Omental fat pad (tissue), 4 donors: Measurements from ENCODE around the gene CYBC1. TPM values are rescaled to one million over a fixed set of nuclear protein-coding genes. Genes with fewer than 3 reads are reported as not detected.
A peak's percentile ranks its signal among the peaks of the same experiment; 100 is the strongest.
"Not testable (repeated sequence)": the region's sequence is repeated elsewhere in the genome, so short reads cannot be mapped to it uniquely, and the experiment has no call there.

Experiments
- ATAC-seq: fragments of 150-250 bp; one replicate; pipeline ENCODE4 v1.9.1; 2016; ENCODE audit warnings: mild to moderate bottlenecking, moderate library complexity; ENCODE audit not compliant: low FRiP score
- DNase-seq: peaks from one replicate; pipeline ENCODE4 v3.0.0-alpha.2; 2019; ENCODE audit warnings: low spot score
- total RNA-seq, 4 donors: library from RNA; depleted of rRNA; stranded (reverse); fragments of >200 nt; gene quantifications; one replicate each; pipeline ENCODE4 v1.1.0, GENCODE V29; 2016
- TF ChIP-seq, protein P1 (sequence below), 3 donors: fragments of 450-650 bp; IDR thresholded peaks; one replicate each; pipeline ENCODE4 v1.5.1; 2016 to 2017; ENCODE audit warnings: antibody characterized with exemption in 3 of 3, mild to moderate bottlenecking in 3 of 3, moderate library complexity in 2 of 3

CYBC1 gene
- total RNA-seq, 4 donors from 2014 or later: 43.8 to 74.6 (median 68.4) TPM

GRCh38 chr17:82463925-82464566 lies 13.5 kb upstream of the CYBC1 start:
- no peak for ATAC-seq
- no peak for DNase-seq
- TF ChIP-seq, protein P1, sequence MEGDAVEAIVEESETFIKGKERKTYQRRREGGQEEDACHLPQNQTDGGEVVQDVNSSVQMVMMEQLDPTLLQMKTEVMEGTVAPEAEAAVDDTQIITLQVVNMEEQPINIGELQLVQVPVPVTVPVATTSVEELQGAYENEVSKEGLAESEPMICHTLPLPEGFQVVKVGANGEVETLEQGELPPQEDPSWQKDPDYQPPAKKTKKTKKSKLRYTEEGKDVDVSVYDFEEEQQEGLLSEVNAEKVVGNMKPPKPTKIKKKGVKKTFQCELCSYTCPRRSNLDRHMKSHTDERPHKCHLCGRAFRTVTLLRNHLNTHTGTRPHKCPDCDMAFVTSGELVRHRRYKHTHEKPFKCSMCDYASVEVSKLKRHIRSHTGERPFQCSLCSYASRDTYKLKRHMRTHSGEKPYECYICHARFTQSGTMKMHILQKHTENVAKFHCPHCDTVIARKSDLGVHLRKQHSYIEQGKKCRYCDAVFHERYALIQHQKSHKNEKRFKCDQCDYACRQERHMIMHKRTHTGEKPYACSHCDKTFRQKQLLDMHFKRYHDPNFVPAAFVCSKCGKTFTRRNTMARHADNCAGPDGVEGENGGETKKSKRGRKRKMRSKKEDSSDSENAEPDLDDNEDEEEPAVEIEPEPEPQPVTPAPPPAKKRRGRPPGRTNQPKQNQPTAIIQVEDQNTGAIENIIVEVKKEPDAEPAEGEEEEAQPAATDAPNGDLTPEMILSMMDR (IDR thresholded peaks at IDR 0.05): no peak

DNA sequence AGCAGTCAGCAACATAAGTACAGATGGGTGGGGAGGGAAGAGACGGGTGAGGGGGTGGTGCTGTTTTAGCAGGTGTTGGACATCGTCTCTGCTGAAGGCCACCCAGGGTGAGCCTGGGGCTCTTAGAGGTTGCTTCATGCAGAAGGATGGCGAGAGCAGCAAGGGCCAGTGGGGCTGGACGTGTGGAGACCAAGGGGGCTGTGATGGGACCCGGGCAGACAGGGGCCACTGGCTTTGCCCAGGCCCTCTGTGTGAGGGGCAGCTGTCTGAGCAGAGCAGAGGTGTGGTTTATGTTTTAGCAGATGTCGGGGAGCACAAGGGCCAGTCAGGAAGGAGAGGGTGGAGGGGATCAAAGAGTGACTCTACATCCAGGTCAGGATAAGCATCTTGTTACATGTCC lies 12.8 kb upstream of the CYBC1 start:
- TF ChIP-seq, protein P1 (IDR thresholded peaks at IDR 0.05): no peak
- no peak for ATAC-seq

DNA sequence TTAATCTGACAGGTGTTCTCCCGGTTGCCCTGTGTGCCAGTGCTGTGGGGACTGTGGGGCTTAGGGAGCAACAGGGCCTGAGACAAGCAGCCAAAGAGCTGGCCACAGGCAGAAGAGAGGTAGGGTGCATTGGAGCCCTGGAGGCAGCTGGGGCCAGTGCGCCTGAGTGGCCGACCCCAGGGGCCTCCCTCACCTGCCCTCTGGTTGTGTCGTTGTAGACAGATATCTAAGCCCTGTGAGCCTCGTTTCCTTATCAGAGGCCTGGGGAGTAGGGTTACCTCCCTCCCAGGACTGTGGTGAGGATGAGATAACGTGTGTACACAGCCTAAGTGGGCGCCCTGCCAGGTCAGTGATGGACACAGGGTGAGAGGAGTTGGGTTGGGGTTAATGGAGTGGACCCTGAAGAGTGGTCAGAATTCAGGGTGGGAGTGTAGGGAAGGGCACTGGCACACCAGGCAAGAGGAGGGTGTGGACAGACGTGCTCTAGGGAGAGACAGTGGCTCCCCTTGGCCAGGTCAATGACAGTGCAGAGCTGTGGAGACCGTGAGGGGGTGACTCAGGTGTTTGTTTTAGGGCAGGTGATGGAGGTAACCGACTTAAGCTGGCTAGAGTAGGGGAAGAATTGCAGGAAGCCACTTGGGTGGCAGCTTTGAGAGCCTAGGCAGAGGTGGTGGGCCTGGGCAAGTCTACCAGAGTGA lies 11.4 kb upstream of the CYBC1 start:
- ATAC-seq (no peak), DNase-seq (no peak)
- TF ChIP-seq, protein P1 (IDR thresholded peaks at IDR 0.05): no peak

More for the DNA sequence above, 12.8 kb upstream of the CYBC1 start:
- DNase-seq: no peak

DNA sequence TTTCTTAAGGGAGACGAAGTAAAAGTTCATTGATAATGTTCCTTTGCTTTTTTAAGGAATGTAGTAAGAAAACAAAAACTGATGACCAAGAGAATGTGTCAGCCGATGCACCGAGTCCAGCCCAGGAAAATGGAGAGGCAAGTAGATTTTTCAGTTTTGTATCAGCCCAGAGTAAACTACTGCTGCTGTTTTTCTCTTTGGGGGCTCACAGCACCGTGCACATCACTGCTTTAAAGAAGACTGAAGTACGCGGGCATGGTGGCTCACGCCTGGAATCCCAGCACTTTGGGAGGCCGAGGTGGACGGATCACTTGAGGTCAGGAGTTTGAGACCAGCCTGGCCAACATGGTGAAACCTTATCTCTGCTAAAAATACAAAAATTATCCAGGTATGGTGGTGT lies 9.4 kb upstream of the CYBC1 start:
- ATAC-seq, DNase-seq: not testable (repeated sequence)

GRCh38 chr17:82458885-82459424 lies 8.4 kb upstream of the CYBC1 start:
- ATAC-seq (peak; percentile 5), DNase-seq (no peak)

GRCh38 chr17:82458179-82458884 lies 7.8 kb upstream of the CYBC1 start, which contains the start of gene NARF:
Gene NARF, plus strand, starts transcription at chr17:82458741. Its CDS starts 63 bp downstream, at chr17:82458804.
- peak; percentile 99 for ATAC-seq
- DNase-seq: peak; percentile 80
- TF ChIP-seq, protein P1 (IDR thresholded peaks at IDR 0.05): no peak

More at GRCh38 chr17:82458885-82459424, 8.4 kb upstream of the CYBC1 start:
- TF ChIP-seq, protein P1 (IDR thresholded peaks at IDR 0.05): no peak

DNA sequence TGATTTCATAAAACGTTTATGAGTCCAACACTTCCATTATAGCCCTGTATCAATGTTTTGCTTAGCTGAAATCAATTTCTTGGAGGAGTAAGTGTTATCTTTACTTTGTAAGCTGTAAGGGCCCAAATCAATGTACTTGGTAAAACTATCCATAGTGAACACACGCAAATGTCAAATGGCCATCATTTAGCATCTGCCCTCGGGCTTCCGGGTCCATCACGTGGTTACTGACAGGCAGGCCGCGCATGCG lies 7.3 kb upstream of the CYBC1 start:
- no peak for DNase-seq
- TF ChIP-seq, protein P1 (IDR thresholded peaks at IDR 0.05): no peak
- no peak for ATAC-seq
